ENCODE measurements around the gene NHLRC1. TPM values are rescaled to one million over a fixed set of nuclear protein-coding genes. Genes with fewer than 3 reads are reported as not detected.
A peak's percentile ranks its signal among the peaks of the same experiment; 100 is the strongest.

The NHLRC1 gene
- total and polyA plus RNA-seq, 2 of the 13 experiments (the other 11 are each of a cell fraction or from before 2014, with no cell fraction given) = 0.04 to 0.11 TPM

GRCh38 chr6:18155150-18155863, 32.8 kb upstream of the NHLRC1 start, which contains the start of gene KDM1B (continued):
- TF ChIP-seq SNAPC4 (CRISPR knock-in tag; IDR thresholded peaks at IDR 0.05) (0 out of 2 replicates have a peak, but pooled peaks have one; percentile 7), TEAD3 (CRISPR knock-in tag; optimal IDR thresholded peaks at IDR 0.05; ENCODE audit: borderline replicate concordance) (no peak), MBD4 (IDR thresholded peaks at IDR 0.05; ENCODE audit: borderline replicate concordance, low read length) (no peak), PHF21A (CRISPR knock-in tag; IDR thresholded peaks at IDR 0.05) (no peak), RFX3 (CRISPR knock-in tag; IDR thresholded peaks at IDR 0.05) (no peak), HES4 (CRISPR knock-in tag; IDR thresholded peaks at IDR 0.05; ENCODE audit: borderline replicate concordance) (no peak), DRAP1 (CRISPR knock-in tag; IDR thresholded peaks at IDR 0.05) (peak; percentile 85), THAP8 (CRISPR knock-in tag; IDR thresholded peaks at IDR 0.05; ENCODE audit: borderline replicate concordance) (no peak), FOXP1 (IDR thresholded peaks at IDR 0.05) (no peak), FOXP1 (CRISPR knock-in tag; IDR thresholded peaks at IDR 0.05) (no peak), KLF12 (CRISPR knock-in tag; IDR thresholded peaks at IDR 0.05; ENCODE audit: borderline replicate concordance) (no peak), ZNF816 (CRISPR knock-in tag; IDR thresholded peaks at IDR 0.05; ENCODE audit: borderline replicate concordance) (no peak), REXO4 (CRISPR knock-in tag; IDR thresholded peaks at IDR 0.05; ENCODE audit: borderline replicate concordance) (no peak), ZNF580 (CRISPR knock-in tag; IDR thresholded peaks at IDR 0.05; ENCODE audit: borderline replicate concordance, low read depth) (no peak), CBX5 (CRISPR knock-in tag; IDR thresholded peaks at IDR 0.05; ENCODE audit: borderline replicate concordance) (no peak), KDM5B (CRISPR knock-in tag; IDR thresholded peaks at IDR 0.05; ENCODE audit: borderline replicate concordance) (no peak), ZNF784 (CRISPR knock-in tag; IDR thresholded peaks at IDR 0.05; ENCODE audit: borderline replicate concordance) (no peak), ZNF639 (CRISPR knock-in tag; conservative IDR thresholded peaks at IDR 0.05) (peak; percentile 68; the same call in 1 of the 2 replicates), ZNF598 (CRISPR knock-in tag; IDR thresholded peaks at IDR 0.05; ENCODE audit: borderline replicate concordance) (no peak), NCOA2 (CRISPR knock-in tag; IDR thresholded peaks at IDR 0.05) (no peak)
